ENCODE results near the gene ABHD10. TPM values are rescaled to one million over a fixed set of nuclear protein-coding genes. Genes with fewer than 3 reads are reported as not detected.
"Not testable (repeated sequence)": the region's sequence is repeated elsewhere in the genome, so short reads cannot be mapped to it uniquely, and the experiment has no call there.

ABHD10 gene
- total RNA-seq, 2 donors from 2014 or later: 15.6 to 17.1 TPM

DNA sequence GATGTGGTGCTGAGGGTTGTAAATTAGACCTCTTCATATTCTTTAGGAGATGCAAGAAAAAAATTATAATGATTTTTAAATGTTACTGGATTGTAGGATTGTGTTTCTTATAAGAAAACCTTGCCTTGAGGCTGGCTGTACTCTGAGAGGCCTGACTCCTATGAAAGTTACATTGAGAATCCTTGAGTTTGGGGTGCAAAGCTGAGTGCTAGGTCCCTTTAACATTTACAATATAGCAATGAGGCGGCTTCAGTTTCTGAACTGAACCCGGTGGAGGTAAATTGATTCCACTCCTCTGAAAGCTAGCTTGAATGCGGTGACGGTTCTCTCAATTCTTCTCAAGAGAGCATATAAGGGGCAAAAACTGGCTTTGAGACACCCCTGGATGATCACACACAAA lies 55.6 kb downstream of the ABHD10 start, which contains the start of gene TMPRSS7:
Gene TMPRSS7, plus strand, starts transcription at position 301 of the 400 bp plus-strand sequence. CDS start 110 bp downstream, outside the sequence.
- 92 to 96% methylated on average over 4 of the region's 4 CpGs for WGBS, 2 donors
- H3K36me3 ChIP-seq (replicated peaks in 1 of 2; ENCODE audit: insufficient read depth in 1 of 2, low read depth in 2 of 2): no peaks in the 10 kb centered on the region
- no peak for ATAC-seq
- no peaks in the 10 kb centered on the region for H3K9me3 ChIP-seq
- no peaks in the 10 kb centered on the region for H3K4me1 ChIP-seq
- H3K27ac ChIP-seq: no peak within 1 kb of the TSS
- intact Hi-C loops (cut with DNase I): no loop called here
- no peak for DNase-seq
- no peaks in the 10 kb centered on the region for H3K27me3 ChIP-seq
- no peak within 1 kb of the TSS for H3K4me3 ChIP-seq
- TF ChIP-seq, protein P1, sequence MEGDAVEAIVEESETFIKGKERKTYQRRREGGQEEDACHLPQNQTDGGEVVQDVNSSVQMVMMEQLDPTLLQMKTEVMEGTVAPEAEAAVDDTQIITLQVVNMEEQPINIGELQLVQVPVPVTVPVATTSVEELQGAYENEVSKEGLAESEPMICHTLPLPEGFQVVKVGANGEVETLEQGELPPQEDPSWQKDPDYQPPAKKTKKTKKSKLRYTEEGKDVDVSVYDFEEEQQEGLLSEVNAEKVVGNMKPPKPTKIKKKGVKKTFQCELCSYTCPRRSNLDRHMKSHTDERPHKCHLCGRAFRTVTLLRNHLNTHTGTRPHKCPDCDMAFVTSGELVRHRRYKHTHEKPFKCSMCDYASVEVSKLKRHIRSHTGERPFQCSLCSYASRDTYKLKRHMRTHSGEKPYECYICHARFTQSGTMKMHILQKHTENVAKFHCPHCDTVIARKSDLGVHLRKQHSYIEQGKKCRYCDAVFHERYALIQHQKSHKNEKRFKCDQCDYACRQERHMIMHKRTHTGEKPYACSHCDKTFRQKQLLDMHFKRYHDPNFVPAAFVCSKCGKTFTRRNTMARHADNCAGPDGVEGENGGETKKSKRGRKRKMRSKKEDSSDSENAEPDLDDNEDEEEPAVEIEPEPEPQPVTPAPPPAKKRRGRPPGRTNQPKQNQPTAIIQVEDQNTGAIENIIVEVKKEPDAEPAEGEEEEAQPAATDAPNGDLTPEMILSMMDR (IDR thresholded peaks at IDR 0.05): no peak

DNA sequence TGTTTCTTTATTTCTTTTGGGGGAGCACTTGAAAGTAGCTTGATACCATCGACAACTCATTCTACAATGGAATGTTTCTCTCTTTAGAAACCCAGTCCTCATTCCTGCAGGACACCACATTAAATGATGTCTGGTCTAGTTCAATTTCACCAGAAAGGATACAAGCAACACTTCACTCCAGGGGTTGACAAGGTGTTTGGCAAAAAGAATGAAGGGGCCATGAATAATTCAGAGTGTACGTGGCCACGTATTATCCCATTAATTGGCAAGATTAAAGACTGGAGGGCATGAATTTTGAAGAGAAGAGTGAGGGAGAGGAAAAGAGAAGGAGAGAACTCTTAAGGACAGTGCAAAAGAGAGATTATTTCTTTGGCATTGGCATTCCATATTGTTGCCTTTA lies 56.4 kb downstream of the ABHD10 start:
- Histone ChIP-seq H3K36me3 (replicated peaks in 1 of 2; ENCODE audit: insufficient read depth in 1 of 2, low read depth in 2 of 2) (no peaks in the 10 kb centered on the region), H3K27me3 (no peaks in the 10 kb centered on the region), H3K4me3 (no peak overlapping the region), H3K27ac (no peak overlapping the region), H3K4me1 (no peaks in the 10 kb centered on the region), H3K9me3 (no peaks in the 10 kb centered on the region)
- intact Hi-C loops (cut with DNase I): no loop called here
- no peak for DNase-seq
- ATAC-seq: no peak
- TF ChIP-seq, protein P1 (IDR thresholded peaks at IDR 0.05): no peak
- TF ChIP-seq POLR2A (IDR thresholded peaks at IDR 0.05): no peak
- 64 to 85% methylated on average over 3 of the region's 3 CpGs for WGBS, 2 donors

DNA sequence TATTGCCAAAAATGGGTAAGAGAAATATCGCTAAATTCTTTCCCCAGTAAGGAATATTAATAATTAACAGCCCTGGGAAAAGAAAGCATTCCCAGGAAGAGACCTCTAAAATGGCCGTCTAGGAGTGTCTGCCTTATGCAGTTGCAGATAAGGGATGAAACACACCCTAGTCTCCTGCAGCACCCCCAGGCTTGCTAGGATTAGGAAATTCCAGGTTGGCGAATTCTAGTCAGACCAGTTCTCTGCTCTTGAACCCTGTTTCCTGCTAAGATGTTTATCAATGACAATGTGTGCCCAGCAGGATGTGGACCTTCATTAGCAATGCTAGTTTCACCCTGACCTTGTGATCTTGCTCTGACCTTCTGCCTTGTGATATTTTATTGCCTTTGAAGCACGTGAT lies 58.4 kb downstream of the ABHD10 start:
- ATAC-seq; H3K9me3 ChIP-seq; DNase-seq; H3K27ac ChIP-seq; H3K4me3 ChIP-seq; intact Hi-C loops (cut with DNase I); H3K4me1 ChIP-seq; H3K27me3 ChIP-seq; H3K36me3 ChIP-seq (replicated peaks in 1 of 2; ENCODE audit: insufficient read depth in 1 of 2, low read depth in 2 of 2): not testable (repeated sequence)
- 51 to 55% methylated on average over 4 of the region's 4 CpGs for WGBS, 2 donors

DNA sequence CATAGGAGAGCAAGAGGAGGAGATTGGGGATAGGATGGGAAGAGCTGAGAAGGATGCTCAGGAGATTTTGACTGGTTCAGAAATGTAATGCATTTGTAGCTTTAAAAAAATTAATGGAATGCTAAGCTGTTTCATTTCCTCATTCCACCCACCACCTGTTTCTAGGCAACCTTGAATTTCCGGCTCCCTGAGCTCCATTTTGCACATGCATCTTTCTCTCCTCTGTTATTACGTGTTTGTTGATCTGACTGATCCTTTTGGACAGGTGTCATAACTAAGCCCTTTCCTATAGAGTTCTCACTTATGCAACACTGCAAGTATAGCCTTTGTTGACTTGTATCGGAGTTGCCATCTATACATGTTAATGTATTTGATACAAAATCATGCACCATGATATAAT lies 60.0 kb downstream of the ABHD10 start:
- Histone ChIP-seq H3K27me3 (no peaks in the 10 kb centered on the region), H3K4me3 (no peak overlapping the region), H3K4me1 (no peaks in the 10 kb centered on the region), H3K36me3 (replicated peaks in 1 of 2; ENCODE audit: insufficient read depth in 1 of 2, low read depth in 2 of 2) (no peaks in the 10 kb centered on the region), H3K9me3 (no peaks in the 10 kb centered on the region), H3K27ac (peak overlapping the region in 1 of 4 donors; percentile 6)
- ATAC-seq (peak; percentile 71), DNase-seq (peak in 2 of 4 donors; percentile 22 to 24)
- TF ChIP-seq, protein P1 (IDR thresholded peaks at IDR 0.05): no peak
- no peak for TF ChIP-seq POLR2A (IDR thresholded peaks at IDR 0.05)
- intact Hi-C loops (cut with DNase I): no loop called here
- WGBS, 2 donors: 51 to 54% methylated on average over 3 of the region's 3 CpGs

DNA sequence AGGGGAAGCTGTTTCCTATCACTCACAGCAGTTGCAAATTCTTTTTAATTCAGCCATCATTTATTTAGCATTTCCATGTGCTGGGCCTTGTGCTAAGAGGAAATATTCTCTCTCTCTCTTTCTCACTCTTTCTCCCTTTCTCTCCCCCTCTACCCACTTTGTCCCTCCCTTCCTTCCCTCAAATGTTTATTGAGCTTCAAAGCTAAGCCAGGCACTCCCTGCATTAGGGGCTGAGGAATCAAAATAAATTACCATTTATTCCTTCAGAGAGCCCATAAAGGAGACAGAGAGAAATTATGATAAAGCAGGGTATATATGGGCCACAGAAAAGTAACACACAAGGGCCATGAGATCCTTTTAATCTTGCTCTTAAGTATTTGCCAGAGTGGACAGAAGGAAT lies 62.5 kb downstream of the ABHD10 start:
- H3K36me3 ChIP-seq (replicated peaks in 1 of 2; ENCODE audit: insufficient read depth in 1 of 2, low read depth in 2 of 2): no peaks in the 10 kb centered on the region
- TF ChIP-seq, protein P1 (IDR thresholded peaks at IDR 0.05): no peak
- TF ChIP-seq POLR2A (IDR thresholded peaks at IDR 0.05): no peak
- intact Hi-C loops (cut with DNase I): no loop called here
- H3K9me3 ChIP-seq: no peaks in the 10 kb centered on the region
- H3K27me3 ChIP-seq: no peaks in the 10 kb centered on the region
- H3K4me1 ChIP-seq: no peaks in the 10 kb centered on the region
- ATAC-seq (no peak), DNase-seq (no peak)
- no peak overlapping the region for H3K27ac ChIP-seq
- no peak overlapping the region for H3K4me3 ChIP-seq
